NOMO-1 treated with dmso at 0.1 percent for 144 hours (cell line): ENCODE measurements around the gene MEP1A.
"Not testable (repeated sequence)": the region's sequence is repeated elsewhere in the genome, so short reads cannot be mapped to it uniquely, and the experiment has no call there.

Experiments
- DNase-seq: peaks from one replicate; lab custom pipeline; 2025; ENCODE audit not compliant: unreplicated experiment; lab: John Stamatoyannopoulos, UW

Gene MEP1A

DNA sequence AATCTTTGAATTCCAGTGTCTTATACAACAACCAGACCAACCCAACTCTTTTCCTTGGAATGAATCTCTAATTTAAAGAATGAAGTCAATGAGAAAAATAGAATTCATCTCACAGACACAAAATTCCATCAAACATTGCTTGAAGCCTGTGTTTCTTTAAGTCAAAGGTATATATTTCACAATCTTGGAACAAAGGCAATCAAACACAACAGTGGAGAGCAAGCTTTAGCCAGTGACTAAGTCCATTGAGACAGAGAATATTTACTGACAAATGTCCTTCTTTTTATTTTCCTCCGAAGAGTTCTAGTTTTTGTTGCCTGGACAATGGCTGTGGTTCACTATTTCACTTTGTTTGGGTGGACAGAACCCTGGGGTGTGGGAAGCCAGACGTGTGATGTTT is 35.8 kb downstream of the MEP1A start:
- DNase-seq = no peak

DNA sequence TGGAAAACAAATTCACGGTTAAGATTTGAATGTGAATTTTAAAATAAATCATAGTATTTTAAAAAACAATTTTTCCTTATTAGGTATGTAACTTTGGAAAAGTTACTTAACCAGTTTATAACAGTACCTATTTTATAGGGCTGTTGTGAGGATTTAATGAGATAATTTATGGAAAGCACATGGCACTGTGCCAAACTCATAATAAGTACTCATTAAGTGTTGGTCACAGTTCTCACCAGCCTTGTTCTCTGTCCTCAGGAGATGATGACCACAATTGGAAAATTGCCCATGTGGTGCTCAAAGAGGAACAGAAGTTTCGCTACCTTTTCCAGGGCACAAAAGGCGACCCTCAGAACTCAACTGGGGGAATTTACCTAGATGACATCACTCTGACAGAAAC is 39.6 kb downstream of the MEP1A start:
- no peak for DNase-seq

DNA sequence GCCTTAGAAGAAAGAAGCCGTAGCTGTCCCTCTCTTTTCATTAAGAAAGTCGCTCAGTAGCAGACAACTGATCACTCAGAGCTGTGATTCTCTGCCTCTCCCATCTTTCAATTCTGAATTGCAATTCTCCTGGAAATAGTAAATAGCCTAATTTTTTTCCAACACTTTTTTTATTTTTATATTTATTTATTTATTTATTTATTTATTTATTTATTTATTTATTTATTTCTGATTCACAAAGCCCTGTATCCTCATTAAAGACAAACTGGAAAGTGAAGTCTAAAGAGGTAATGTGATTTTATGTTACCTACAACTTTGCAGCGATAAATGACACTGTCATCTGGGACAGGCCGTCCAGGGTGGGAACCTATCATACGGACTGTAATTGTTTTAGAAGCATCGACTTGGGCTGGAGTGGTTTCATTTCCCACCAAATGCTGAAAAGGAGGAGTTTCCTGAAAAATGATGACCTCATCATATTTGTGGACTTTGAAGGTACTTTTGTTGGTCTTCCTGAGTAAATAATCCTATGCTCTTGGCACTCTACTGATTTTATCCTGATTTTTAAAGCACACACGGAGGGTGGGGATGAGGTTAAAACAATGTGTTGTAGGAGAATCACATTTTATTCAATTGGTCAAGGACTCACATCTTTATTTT is 41.2 kb downstream of the MEP1A start:
- not testable (repeated sequence) for DNase-seq

DNA sequence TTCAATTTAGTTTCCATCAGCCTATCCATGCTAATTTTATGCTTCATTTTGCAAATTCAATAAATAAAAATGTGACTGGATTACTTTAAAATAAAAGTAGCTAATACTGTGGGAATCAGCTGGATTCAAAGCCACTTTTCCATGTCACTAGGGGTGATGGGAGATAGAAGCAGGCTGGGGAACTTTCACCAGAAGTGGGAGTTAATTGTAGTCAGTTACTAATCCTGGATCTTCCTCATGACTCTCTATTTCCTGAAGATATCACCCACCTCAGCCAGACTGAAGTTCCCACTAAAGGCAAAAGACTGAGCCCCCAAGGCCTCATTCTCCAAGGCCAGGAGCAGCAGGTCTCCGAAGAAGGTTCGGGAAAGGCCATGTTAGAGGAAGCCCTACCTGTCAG is 41.8 kb downstream of the MEP1A start:
- DNase-seq = not testable (repeated sequence)

DNA sequence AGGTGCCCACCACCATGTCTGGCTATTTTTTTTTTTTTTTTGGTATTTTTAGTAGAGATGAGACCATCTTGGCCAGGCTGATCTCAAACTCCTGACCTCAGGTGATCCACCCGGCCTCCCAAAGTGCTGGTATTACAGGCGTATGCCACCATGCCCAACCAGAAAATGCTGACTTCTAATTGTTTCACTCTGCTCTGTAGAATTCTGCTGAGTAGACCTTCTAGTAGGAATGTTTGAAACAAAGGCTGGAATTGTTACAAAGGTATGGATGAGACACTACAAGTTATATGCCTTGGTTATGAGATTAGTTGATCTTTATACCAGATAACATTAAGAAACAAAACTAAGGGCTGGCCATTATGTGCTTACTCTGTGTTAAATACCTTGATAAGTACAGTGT is 44.8 kb downstream of the MEP1A start:
- DNase-seq = no peak

DNA sequence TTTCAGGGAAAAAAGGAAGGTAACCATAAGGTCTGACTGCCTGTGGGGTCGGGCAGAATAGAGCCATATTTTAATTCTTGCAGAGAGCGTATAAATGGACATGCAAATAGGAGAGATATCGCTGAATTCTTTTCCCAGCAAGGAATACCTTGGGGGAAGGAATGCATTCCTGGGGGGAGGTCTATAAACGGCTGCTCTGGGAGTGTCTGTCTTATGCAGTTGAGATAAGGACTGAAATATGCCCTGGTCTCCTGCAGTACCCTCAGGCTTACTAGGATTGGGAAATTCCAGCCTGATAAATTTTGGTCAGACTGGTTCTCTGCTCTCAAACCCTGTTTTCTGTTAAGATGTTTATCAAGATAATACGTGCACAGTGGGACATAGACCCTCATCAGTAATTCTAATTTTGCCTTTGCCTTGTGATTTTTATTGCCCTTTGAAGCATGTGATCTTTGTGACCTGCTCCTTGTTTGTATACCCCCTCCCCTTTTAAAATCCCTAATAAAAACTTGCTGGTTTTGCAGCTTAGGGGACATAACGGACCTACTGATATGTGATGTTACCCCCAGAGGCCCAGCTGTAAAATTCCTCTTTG is 49.2 kb downstream of the MEP1A start:
- not testable (repeated sequence) for DNase-seq

DNA sequence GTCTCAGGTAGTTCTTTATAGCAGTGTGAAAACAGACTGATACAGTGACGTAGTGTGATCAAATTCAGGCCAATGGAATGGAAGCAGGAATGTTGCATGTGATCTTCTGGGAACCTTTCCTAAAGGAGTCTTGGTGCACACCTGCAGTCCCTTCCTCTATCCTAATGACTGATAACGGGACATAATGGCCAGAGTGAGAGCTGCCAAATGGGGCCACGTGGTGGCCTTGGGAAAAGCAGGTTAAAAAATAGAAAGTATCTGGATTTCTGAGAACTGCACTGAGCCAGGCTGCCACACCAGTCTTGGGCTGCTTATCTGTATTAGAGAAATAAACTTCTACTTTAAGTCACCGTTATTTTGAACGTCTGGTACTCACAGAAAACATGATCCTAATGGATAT is 51.9 kb downstream of the MEP1A start:
- DNase-seq = no peak

DNA sequence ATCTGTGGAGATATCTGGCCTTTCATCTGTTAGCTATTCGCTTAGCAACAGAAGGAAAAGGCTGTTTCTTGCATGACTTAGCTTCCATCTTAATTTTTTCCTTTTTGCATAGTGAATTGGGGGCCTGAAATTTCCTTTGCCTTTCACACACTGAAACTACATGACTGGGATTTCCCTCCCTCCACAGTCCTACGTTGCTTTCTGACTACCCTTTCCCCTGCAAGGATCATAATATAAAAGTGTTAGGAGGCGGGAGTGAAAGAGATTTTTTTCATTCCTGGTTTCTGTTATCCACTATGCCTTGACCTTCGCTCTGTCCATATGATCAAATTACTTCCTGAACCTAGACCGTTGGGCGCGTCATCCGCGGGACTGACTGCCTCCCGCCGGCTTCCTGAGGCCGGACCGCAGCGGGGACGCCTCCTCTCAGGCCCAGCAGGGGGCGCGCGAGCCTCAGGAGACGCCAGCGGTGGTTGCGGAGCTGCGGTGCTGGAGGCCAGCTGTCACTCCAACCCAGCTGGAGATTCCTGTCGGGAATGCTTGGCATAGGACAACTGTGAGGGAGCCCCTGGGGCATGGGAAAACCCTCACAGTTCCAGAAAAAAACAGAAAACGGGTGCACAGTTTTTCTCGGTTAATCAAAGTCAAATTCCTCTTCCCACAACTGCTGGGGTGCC is 55.6 kb downstream of the MEP1A start:
- peak; percentile 45 for DNase-seq

DNA sequence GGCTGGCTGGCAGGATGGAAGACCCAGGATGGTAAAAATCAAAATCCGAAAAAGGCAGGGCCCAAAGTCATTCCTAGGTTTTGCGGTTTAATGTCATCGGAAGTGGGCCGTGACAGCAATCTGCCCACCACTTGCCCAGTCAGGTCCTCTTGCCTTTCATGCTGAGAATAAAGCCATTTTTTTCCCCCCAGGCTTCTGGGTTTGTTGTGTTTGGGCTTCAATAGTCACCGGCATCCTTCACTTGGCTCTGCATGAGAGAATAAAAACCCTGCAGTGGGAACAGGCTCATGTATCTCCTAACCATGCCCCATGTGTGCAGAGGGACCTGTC is 56.1 kb downstream of the MEP1A start:
- no peak for DNase-seq

DNA sequence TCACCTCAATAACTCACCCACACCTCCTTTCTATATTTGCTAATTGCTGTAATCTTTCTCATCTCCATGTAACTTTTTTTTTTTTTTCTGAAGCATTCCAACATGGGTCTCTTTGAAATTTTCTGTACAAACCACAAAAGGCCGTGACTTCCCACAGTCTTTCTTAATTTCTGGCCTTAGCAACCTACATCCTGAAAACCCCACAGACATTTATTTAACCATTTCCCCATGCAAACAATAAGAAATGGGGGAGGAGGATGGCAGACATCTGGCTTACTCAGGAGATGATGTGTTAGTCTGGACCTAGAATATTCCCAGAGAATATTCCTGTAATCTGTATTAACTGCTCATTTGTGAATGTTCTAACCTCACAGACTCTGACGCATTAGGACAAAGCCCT is 57.6 kb downstream of the MEP1A start:
- no peak for DNase-seq

DNA sequence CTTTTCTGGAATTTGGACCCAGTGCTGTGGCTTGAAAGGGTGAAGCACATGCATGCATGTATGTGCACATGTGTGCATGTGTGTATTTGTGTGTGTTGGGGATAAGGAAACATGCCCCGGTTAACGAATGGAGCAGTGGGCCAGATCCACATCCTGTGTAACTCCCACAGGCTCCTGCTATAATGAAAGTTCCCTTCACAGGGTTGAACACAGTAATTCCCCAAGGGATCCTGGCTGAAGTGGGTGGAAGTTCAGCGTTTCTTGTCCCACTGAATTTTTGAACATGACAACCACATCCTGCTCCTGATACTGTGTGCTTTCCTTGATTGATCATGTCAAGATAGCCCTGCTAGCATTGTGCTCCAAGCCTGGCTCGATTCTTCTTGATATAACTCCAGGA is 58.4 kb downstream of the MEP1A start:
- DNase-seq = not testable (repeated sequence)

DNA sequence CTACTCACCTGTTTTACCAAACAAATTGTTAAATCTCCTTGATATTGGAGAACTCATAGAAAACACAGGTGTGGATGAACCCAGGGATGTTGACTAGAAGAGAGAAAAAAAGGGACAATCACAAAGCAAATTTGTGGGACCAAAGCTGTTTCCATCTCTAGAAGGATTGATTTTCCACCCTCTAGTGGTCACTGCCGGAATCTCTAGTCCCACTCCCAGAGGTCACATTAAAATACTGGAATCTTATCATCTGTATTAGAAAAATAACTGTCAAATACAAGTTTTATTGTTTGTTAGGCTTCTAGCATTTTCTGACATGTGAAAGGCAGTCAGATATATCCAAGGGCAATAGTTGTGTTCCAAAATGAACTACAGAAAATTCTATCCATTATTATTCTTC is 62.8 kb downstream of the MEP1A start:
- not testable (repeated sequence) for DNase-seq

DNA sequence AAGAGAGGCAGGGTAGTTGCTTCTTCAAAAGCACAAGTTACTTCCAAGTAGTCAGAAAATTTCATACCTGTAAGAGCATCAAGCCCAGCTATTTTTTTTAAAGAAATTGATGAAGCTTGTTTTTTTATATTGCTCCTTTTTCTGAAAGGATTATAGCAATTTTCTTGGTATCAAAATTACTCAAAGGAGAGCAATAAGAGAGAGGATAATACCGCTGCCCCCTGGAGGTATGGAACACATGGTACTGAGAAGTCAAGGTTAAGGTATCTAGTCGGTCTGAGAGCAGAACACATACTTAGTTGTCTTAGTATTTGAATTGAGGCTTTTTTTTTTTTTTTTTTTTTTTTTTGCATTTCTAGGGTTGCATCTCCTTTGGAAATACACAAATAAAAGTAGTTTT is 69.2 kb downstream of the MEP1A start:
- DNase-seq = no peak

DNA sequence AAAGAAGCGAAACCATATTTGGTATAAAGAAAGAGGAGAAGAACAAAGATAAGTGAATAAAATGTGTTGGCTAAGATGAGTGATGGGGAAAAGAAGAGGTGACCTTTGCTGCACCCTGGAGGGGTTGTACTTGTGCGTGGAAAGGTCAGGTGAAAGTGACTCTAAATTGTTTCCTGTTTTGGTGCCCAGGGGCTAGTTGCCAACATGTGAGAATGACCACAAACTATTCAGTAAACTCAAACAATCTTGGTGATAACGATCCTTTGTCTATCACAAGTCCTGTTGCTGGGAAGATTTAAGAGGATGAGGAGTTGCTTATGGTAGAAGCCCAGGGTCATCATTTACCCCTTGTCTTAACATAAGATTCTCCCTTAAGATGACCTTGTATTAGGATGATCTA is 70.6 kb downstream of the MEP1A start:
- no peak for DNase-seq

DNA sequence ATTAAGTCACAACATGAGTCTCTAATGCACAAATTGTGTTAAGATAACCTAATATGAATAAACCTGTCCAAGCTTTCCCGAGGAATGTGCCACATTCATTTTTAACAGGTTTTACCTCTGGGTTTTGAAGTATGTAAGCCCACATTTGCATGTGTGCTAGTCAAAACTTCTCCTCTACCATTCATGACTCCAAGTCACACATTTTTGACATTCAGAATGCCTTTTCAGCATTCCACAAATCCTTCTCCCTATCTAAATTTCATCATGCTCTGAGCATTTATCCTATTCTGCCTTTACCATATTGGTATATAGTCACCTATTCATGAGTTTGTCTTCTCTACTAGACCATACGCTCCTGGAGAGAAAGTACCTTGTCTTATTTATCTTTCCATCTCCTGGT is 72.0 kb downstream of the MEP1A start:
- DNase-seq = no peak

DNA sequence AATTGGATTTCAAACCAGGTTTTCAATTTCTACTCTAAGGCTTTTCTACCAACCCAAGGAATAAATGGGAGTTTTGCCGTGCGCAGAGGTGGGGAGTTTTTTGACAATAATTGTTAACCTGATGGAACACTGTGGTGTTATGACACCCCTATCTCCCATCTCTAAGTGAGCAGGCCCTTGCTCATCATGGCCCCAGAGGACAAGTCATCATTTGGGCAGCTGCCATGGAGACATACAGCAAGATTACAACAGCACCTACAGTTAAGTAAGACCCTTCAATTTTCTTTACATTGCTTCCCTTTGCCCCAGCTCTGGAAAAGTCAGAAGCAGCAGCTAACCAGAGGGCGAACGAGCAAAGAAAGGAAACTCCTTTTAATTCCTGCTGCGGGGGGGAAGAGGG is 74.2 kb downstream of the MEP1A start:
- no peak for DNase-seq

DNA sequence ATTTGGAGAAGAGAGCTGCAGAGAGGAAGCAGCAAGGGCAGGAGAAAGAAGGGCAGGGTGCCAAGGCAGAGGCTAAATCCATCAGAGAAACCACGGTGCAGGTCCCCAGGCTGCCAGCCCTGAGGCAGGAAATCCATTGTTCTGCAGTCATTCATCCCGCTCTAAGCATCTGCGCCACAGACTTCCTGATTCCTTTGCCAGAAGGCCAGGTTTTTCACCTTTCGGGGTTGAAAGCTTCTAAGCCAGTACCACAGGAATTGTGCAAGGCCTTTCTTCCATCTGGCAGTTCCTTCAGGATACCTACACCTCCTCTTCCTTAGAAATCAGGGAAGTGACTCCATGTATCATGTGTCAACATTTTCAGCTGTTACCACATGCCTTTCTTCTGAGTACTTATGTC is 82.9 kb downstream of the MEP1A start:
- DNase-seq = no peak

DNA sequence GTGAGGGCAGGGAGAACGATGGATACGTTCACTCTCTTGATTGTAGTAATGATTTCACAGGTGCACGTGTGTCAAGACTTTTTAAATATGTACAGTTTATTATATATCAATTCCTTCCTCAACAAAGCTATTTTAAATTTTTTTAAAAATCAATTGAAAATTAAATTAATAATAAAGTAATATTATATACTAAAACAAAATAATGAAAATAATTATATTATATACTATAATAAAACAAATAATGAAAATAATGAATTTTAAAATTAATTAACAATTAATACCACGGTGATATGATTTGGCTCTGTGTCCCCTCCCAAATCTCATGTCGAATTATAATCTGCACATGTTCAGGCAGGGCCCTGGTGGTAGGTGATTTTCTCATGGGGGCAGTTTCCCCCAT is 85.8 kb downstream of the MEP1A start:
- DNase-seq = no peak

DNA sequence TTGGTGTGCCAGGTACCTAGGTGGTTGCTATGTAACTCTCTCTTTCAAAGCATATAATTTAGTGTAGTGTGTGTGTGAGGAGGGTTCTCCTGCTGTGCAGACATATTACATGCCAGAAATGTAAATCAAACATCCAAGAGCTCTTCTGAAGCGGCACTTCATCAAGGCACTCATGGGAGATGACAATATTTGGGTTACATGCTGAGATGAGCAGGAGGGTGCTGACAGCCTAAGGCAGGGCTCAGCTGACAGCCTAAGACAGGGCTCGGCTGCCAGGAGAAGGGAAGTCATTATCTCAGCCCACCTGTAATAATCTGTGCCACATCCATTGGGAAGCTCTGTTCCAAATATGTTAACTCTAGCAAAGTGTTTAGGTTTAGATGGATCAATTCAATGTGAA is 89.5 kb downstream of the MEP1A start:
- no peak for DNase-seq

DNA sequence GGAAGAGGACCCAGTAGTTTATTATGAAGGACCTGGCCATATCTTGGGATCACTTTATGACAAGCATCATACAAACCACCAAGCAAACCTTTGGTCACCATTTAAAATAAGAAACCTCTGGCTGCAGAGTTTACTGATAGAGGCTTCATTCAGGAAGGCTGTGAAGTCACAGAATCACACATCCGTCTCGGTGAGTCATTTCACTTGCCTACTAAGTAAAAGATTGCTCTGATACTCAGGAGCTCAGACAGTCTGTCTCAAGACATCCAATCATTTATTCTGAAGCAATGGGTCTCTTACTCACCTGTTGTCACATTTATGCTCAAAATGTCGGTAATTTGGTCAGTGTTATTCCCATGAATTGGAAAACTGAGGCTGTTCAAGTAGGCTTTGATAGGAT is 94.8 kb downstream of the MEP1A start:
- DNase-seq = no peak

DNA sequence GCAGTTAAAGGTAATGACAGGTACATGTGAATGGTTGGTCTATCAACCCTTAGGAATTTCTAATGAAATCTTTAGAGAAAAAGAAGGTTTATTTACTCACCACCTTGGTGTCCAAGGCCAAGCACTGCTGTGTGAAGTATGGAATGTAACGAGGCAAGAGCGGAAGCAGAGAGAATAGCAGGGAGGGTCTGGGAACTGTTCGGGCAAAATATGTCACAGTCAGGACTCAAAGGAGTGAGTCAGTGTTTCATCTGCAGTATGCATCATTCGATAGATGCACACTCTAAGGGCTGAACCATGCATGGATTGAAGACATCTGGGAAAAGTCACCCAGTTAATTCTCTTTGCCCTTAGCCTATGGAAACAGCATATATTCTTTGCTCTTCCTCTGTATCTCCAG is 95.4 kb downstream of the MEP1A start:
- no peak for DNase-seq
